GM11168 (cell line): ENCODE data around the gene HAL.
"Not testable (repeated sequence)": the region's sequence is repeated elsewhere in the genome, so short reads cannot be mapped to it uniquely, and the experiment has no call there.

ENCODE experiments used
- in situ Hi-C: fragments of 300-500 bp; cut with MboI; formaldehyde crosslinking; loops from one replicate; pipeline ENCODE4 v1.12.0; 2022; ENCODE audit warnings: low sequenced_read_pairs; ENCODE audit not compliant: unreplicated experiment

HAL gene

GRCh38 chr12:95978774-95979173 lies 17.4 kb downstream of the HAL start:
- in situ Hi-C loops = no loop called here

GRCh38 chr12:95978351-95978750 lies 17.8 kb downstream of the HAL start:
- in situ Hi-C loops = no loop called here

- in situ Hi-C loops = no loop called here
Observed at GRCh38 chr12:95977764-95978305, 18.3 kb downstream of the HAL start.

- in situ Hi-C loops = no loop called here
Observed at GRCh38 chr12:95976416-95976832, 19.7 kb downstream of the HAL start.

- in situ Hi-C loops = no loop called here
Observed at GRCh38 chr12:95975491-95975890, 20.7 kb downstream of the HAL start.

- in situ Hi-C loops = no loop called here
Observed at GRCh38 chr12:95974358-95974757, 21.8 kb downstream of the HAL start.

GRCh38 chr12:95972832-95973456 lies 23.2 kb downstream of the HAL start:
- in situ Hi-C loops = no loop called here

GRCh38 chr12:95970905-95971304 lies 25.2 kb downstream of the HAL start:
- in situ Hi-C loops = no loop called here

GRCh38 chr12:95969116-95969515 lies 27.0 kb downstream of the HAL start:
- in situ Hi-C loops = not testable (repeated sequence)

- in situ Hi-C loops = no loop called here
Observed at GRCh38 chr12:95967301-95967700, 28.8 kb downstream of the HAL start.

- in situ Hi-C loops = no loop called here
Observed at GRCh38 chr12:95966287-95966870, 29.8 kb downstream of the HAL start.

- in situ Hi-C loops = no loop called here
Observed at GRCh38 chr12:95963096-95963495, 33.0 kb downstream of the HAL start.

GRCh38 chr12:95962222-95962621 lies 33.9 kb downstream of the HAL start:
- in situ Hi-C loops = no loop called here

- in situ Hi-C loops = no loop called here
Observed at GRCh38 chr12:95960241-95960640, 35.9 kb downstream of the HAL start.

GRCh38 chr12:95959107-95959506 lies 37.0 kb downstream of the HAL start:
- in situ Hi-C loops = no loop called here

- in situ Hi-C loops = no loop called here
Observed at GRCh38 chr12:95956557-95957145, 39.5 kb downstream of the HAL start.

- in situ Hi-C loops = no loop called here
Observed at GRCh38 chr12:95955549-95956159, 40.5 kb downstream of the HAL start.

GRCh38 chr12:95953000-95953399 lies 43.1 kb downstream of the HAL start:
- in situ Hi-C loops = no loop called here

GRCh38 chr12:95951515-95951914 lies 44.6 kb downstream of the HAL start:
- in situ Hi-C loops = no loop called here

- in situ Hi-C loops = no loop called here
Observed at GRCh38 chr12:95949477-95950206, 46.5 kb downstream of the HAL start.
